ENCODE measurements around the gene ZNHIT1. TPM values are rescaled to one million over a fixed set of nuclear protein-coding genes. Genes with fewer than 3 reads are reported as not detected.
A peak's percentile ranks its signal among the peaks of the same experiment; 100 is the strongest.

The ZNHIT1 gene
- total and polyA plus RNA-seq, 10 donors, result 47.3 to 127 (median 68.0) TPM

- H3K27me3 ChIP-seq (replicated peaks in 1 of 7), result peaks cover 28 to 100% (median 100%) of the 10 kb centered on the region in 7 donors
- peaks cover 28 to 61% (median 53%) of the 10 kb centered on the region in 6 donors for H3K4me1 ChIP-seq
- TF ChIP-seq POLR2AphosphoS5 (IDR thresholded peaks at IDR 0.05) (no peak), POLR2A (IDR thresholded peaks at IDR 0.05) (no peak), CTCF (IDR thresholded peaks at IDR 0.05 in 8 of 11, conservative IDR thresholded peaks at IDR 0.05 in 3 of 11) (no peak)
- WGBS, 5 donors, result 5 to 9% (median 7%) methylated on average over 11 to 28 of the region's 28 CpGs
- no peak for DNase-seq
- H3K4me3 ChIP-seq, result peak overlapping the region in 1 of 8 donors; percentile 38
- intact Hi-C loops (cut with DNase I; ENCODE audit: low total_unique reads), result no loop called here
- no peak overlapping the region for H3K27ac ChIP-seq
- H3K9me3 ChIP-seq, result peaks cover 0 to 3% (median 0%) of the 10 kb centered on the region in 8 donors
- H3K36me3 ChIP-seq, result no peaks in the 10 kb centered on the region
Observed at GRCh38 chr7:101174322-101174854, 43.6 kb upstream of the ZNHIT1 start.

- Histone ChIP-seq H3K4me1 (peaks cover 22 to 61% (median 50%) of the 10 kb centered on the region in 6 donors), H3K9me3 (peaks cover 0 to 3% (median 0%) of the 10 kb centered on the region in 8 donors), H3K27me3 (replicated peaks in 1 of 7) (peaks cover 29 to 100% (median 100%) of the 10 kb centered on the region in 7 donors), H3K36me3 (no peaks in the 10 kb centered on the region), H3K4me3 (no peak overlapping the region), H3K27ac (no peak overlapping the region)
- intact Hi-C loops (cut with DNase I; ENCODE audit: low total_unique reads), result no loop called here
- TF ChIP-seq POLR2AphosphoS5 (IDR thresholded peaks at IDR 0.05), result no peak
- TF ChIP-seq POLR2A (IDR thresholded peaks at IDR 0.05), result no peak
- no peak for TF ChIP-seq CTCF (IDR thresholded peaks at IDR 0.05 in 8 of 11, conservative IDR thresholded peaks at IDR 0.05 in 3 of 11)
- DNase-seq, result no peak
- WGBS, 5 donors, result 36 to 54% (median 44%) methylated on average over 3 of the region's 3 CpGs
Observed at GRCh38 chr7:101175664-101176063, 42.3 kb upstream of the ZNHIT1 start.

GRCh38 chr7:101177644-101178043, 40.3 kb upstream of the ZNHIT1 start:
- no peak for TF ChIP-seq CTCF (IDR thresholded peaks at IDR 0.05 in 8 of 11, conservative IDR thresholded peaks at IDR 0.05 in 3 of 11)
- TF ChIP-seq POLR2A (IDR thresholded peaks at IDR 0.05), result no peak
- no peak for TF ChIP-seq POLR2AphosphoS5 (IDR thresholded peaks at IDR 0.05)
- Histone ChIP-seq H3K9me3 (peaks cover 0 to 3% (median 0%) of the 10 kb centered on the region in 8 donors), H3K27me3 (replicated peaks in 1 of 7) (peaks cover 18 to 100% (median 94%) of the 10 kb centered on the region in 7 donors), H3K4me1 (peaks cover 11 to 41% (median 34%) of the 10 kb centered on the region in 6 donors), H3K27ac (no peak overlapping the region), H3K36me3 (no peaks in the 10 kb centered on the region), H3K4me3 (no peak overlapping the region)
- WGBS, 5 donors, result 60 to 100% (median 76%) methylated on average over 1 to 2 of the region's 2 CpGs
- no peak for DNase-seq
- intact Hi-C loops (cut with DNase I; ENCODE audit: low total_unique reads), result no loop called here

GRCh38 chr7:101179117-101179516, 38.8 kb upstream of the ZNHIT1 start:
- 1 to 4% (median 4%) methylated on average over 19 to 20 of the region's 20 CpGs for WGBS, 5 donors
- peaks cover 13 to 100% (median 79%) of the 10 kb centered on the region in 7 donors for H3K27me3 ChIP-seq (replicated peaks in 1 of 7)

More at GRCh38 chr7:101179117-101179516, 38.8 kb upstream of the ZNHIT1 start:
- DNase-seq, result no peak
- Histone ChIP-seq H3K9me3 (peaks cover 0 to 1% (median 0%) of the 10 kb centered on the region in 8 donors), H3K36me3 (no peaks in the 10 kb centered on the region), H3K4me3 (peak overlapping the region in 1 of 8 donors; percentile 39), H3K4me1 (peaks cover 4 to 26% (median 20%) of the 10 kb centered on the region in 6 donors), H3K27ac (no peak overlapping the region)
- TF ChIP-seq CTCF (IDR thresholded peaks at IDR 0.05 in 8 of 11, conservative IDR thresholded peaks at IDR 0.05 in 3 of 11), result no peak
- no peak for TF ChIP-seq POLR2A (IDR thresholded peaks at IDR 0.05)
- no peak for TF ChIP-seq POLR2AphosphoS5 (IDR thresholded peaks at IDR 0.05)
- intact Hi-C loops (cut with DNase I; ENCODE audit: low total_unique reads), result no loop called here

All from spleen (tissue), 11 donors.